Mucosa of descending colon (tissue), 3 donors: ENCODE results near the gene ZNF764. TPM values are rescaled to one million over a fixed set of nuclear protein-coding genes. Genes with fewer than 3 reads are reported as not detected.

Source experiments
- ATAC-seq: fragments of 200-7000 bp; cut with Tn5 transposase; one replicate; pipeline ENCODE4 v1.9.1; 2020; ENCODE audit warnings: mild to moderate bottlenecking, moderate library complexity
- DNase-seq, 3 donors: peaks; one replicate each; pipeline ENCODE4 v3.0.0-alpha.2; 2020
- H3K36me3 ChIP-seq: fragments of 200-600 bp; one replicate; pipeline ENCODE4 v1.8.0; 2021; ENCODE audit warnings: low read depth, mild to moderate bottlenecking
- H3K4me1 ChIP-seq: fragments of 200-600 bp; one replicate; pipeline ENCODE4 v1.8.0; 2021; ENCODE audit warnings: low read depth, mild to moderate bottlenecking
- H3K4me3 ChIP-seq: fragments of 200-600 bp; one replicate; pipeline ENCODE4 v1.8.0; 2021; ENCODE audit warnings: mild to moderate bottlenecking
- H3K9me3 ChIP-seq: fragments of 200-600 bp; one replicate; pipeline ENCODE4 v1.8.0; 2021; ENCODE audit warnings: mild to moderate bottlenecking
- intact Hi-C, 2 donors: fragments of 100-400 bp; cut with DNase I in 1 of 2; cut with micrococcal nuclease in 1 of 2; formaldehyde crosslinking; loops; one replicate each; pipeline versions ENCODE4 v1.11.0 to v1.11.1; 2022; cut with DNase I, micrococcal nuclease
- microRNA-seq: library from miRNA; unstranded; fragments of <30 nt; microRNA quantifications from one replicate; pipeline ENCODE4, GENCODE V29; 2019
- total RNA-seq, 3 donors: library from RNA; stranded (reverse); fragmentation: NEBNext Ultra II Directional in 2 of 3; extraction: Animal tissue kit (Norgen Biotek cat#: 25700) in 2 of 3; gene quantifications; one replicate each; pipeline versions ENCODE4 v1.2.1 to v1.2.4, GENCODE V29; 2021 to 2023
- TF ChIP-seq, protein P1 (sequence below): fragments of 200-600 bp; IDR thresholded peaks from one replicate; pipeline ENCODE4 v1.8.0; 2022; ENCODE audit warnings: antibody characterized with exemption, mild to moderate bottlenecking
- donor health status: DM: no; HTN: no; CAD: no; lungs with moderate emphysema.
- donor health status: DM: no; HTN: no; CAD: no.
- donor health status: DM: no; HTN: yes; CAD: no.

Gene ZNF764
- total RNA-seq, 3 donors from 2014 or later: 11.2 to 20.2 (median 12.7) TPM

DNA sequence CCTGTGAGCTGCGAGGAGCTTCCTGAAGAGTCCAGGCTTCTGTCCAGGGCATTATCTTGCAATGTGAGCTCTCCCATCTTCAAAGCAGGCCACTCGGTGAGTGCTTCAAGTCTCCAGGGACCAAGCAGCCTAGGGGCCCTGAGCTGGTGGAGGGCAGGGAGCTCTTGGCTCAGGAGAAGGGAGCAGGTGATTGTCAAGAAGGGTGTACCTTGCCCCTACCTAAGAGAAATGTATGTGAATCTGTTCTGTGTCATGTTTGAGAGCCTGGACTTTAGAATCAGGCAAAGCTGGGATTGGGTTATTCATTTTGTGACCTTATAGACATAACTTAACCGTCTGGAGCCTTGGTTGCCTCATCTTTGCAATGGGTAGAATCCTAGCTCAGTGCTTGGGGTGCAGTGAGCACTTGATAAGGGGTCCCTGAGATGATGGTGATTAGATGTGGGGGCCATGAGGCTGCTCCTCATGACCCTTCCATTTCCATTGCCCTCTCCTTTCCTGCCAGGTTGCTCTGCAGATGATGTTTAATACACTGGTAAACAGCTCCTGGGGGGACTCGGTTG is 47.7 kb downstream of the ZNF764 start:
- intact Hi-C loops: no loop called here

DNA sequence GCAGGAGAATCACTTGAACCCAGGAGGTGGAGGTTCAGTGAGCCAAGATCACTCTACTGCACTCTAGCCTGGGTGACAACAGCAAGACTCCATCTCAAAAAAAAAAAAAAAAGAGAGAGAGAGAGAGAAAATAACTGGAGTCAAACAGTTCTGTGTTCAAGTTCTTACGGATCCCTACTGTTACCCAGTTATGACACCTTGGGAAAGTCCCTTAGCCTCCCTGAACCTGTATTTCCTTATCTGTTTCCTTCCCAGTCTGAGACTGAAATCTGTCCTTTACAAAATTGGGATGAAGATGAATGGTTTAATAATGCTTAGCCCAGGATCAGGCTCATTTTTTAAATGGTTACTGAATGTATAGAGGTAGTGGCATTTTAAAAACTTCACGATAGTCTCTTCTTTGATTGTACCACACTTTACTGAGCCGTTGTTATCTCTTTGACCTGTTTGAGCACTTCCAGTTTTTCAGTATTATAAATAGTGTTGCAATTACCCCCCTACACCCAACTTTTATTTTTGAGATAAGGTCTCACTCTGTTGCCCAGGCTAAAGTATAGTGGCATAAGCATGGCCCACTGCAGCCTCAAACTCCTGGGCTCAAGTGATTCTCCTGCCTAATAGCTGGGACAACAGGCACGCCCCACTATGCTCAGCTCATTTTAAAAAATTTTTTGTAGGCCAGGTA is 49.0 kb downstream of the ZNF764 start:
- no peak for DNase-seq
- intact Hi-C loops: no loop called here

More for the DNA sequence above, 47.7 kb downstream of the ZNF764 start:
- DNase-seq: no peak
- Histone ChIP-seq H3K36me3 (no peaks in the 10 kb centered on the region), H3K4me3 (no peak overlapping the region), H3K9me3 (no peaks in the 10 kb centered on the region), H3K4me1 (no peaks in the 10 kb centered on the region)
- peak; percentile 69 for ATAC-seq
- TF ChIP-seq, protein P1, sequence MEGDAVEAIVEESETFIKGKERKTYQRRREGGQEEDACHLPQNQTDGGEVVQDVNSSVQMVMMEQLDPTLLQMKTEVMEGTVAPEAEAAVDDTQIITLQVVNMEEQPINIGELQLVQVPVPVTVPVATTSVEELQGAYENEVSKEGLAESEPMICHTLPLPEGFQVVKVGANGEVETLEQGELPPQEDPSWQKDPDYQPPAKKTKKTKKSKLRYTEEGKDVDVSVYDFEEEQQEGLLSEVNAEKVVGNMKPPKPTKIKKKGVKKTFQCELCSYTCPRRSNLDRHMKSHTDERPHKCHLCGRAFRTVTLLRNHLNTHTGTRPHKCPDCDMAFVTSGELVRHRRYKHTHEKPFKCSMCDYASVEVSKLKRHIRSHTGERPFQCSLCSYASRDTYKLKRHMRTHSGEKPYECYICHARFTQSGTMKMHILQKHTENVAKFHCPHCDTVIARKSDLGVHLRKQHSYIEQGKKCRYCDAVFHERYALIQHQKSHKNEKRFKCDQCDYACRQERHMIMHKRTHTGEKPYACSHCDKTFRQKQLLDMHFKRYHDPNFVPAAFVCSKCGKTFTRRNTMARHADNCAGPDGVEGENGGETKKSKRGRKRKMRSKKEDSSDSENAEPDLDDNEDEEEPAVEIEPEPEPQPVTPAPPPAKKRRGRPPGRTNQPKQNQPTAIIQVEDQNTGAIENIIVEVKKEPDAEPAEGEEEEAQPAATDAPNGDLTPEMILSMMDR: no peak

More for the DNA sequence above, 49.0 kb downstream of the ZNF764 start:
- TF ChIP-seq, protein P1: no peak
- no peaks in the 10 kb centered on the region for H3K9me3 ChIP-seq
- no peaks in the 10 kb centered on the region for H3K4me1 ChIP-seq
- no peaks in the 10 kb centered on the region for H3K36me3 ChIP-seq
- no peak overlapping the region for H3K4me3 ChIP-seq
- ATAC-seq: peak; percentile 73

Small RNA genes lying within 50 kb of the gene (microRNA-seq; reads per million reads assigned to microRNA genes)
- gene MIR4518: not detected

Other genes with a start within 250 kb of the ZNF764 start
- gene CD2BP2, start 203.1 kb downstream of the ZNF764 start, total RNA-seq: 10 to 100 TPM; 53.4 to 57.9 (median 53.5) TPM
- gene TBC1D10B, start 187.9 kb downstream of the ZNF764 start, total RNA-seq: 10 to 100 TPM; 46.4 to 48.8 (median 47.5) TPM
- 1 to 10 TPM in 2 of 3 donors, not detected in 1; 1.1 to 1.6 TPM for gene MYL11, start 183.6 kb downstream of the ZNF764 start, total RNA-seq
- gene SEPTIN1, start 175.8 kb downstream of the ZNF764 start, total RNA-seq: 1 to 10 TPM; 5.6 to 6.1 (median 6.0) TPM
- gene ZNF48, start 163.0 kb downstream of the ZNF764 start, total RNA-seq: 10 to 100 TPM in 1 of 3 donors, 1 to 10 TPM in 2; 6.5 to 13.7 (median 6.6) TPM
- gene ZNF771, start 150.8 kb downstream of the ZNF764 start, total RNA-seq: 10 to 100 TPM in 1 of 3 donors, 1 to 10 TPM in 2; 3.8 to 11.6 (median 4.3) TPM
- gene DCTPP1, start 128.3 kb downstream of the ZNF764 start, total RNA-seq: 10 to 100 TPM; 43.7 to 95.8 (median 89.1) TPM
- gene SEPHS2, start 112.5 kb downstream of the ZNF764 start, total RNA-seq: 100 to 1,000 TPM; 107 to 185 (median 142) TPM
- 10 to 100 TPM in 1 of 3 donors, 1 to 10 TPM in 2; 8.1 to 14.8 (median 8.5) TPM for gene ITGAL, start 85.6 kb downstream of the ZNF764 start, total RNA-seq
- gene ZNF768, start 31.8 kb downstream of the ZNF764 start, total RNA-seq: 10 to 100 TPM; 53.9 to 70.1 (median 65.9) TPM
- gene ZNF747, start 23.5 kb downstream of the ZNF764 start, total RNA-seq: 10 to 100 TPM in 2 of 3 donors, 1 to 10 TPM in 1; 9.2 to 13.8 (median 10.5) TPM
- gene ZNF688, start 13.3 kb upstream of the ZNF764 start, total RNA-seq: 10 to 100 TPM; 17.0 to 23.0 (median 20.7) TPM
- 10 to 100 TPM; 14.7 to 28.4 (median 24.8) TPM for gene ZNF785, start 27.3 kb upstream of the ZNF764 start, total RNA-seq
- 10 to 100 TPM in 2 of 3 donors, 1 to 10 TPM in 1; 7.6 to 10.7 (median 10.5) TPM for gene ZNF689, start 52.0 kb upstream of the ZNF764 start, total RNA-seq
- gene PRR14, start 92.6 kb upstream of the ZNF764 start, total RNA-seq: 10 to 100 TPM; 42.1 to 65.6 (median 45.6) TPM
- 10 to 100 TPM; 82.6 to 97.1 (median 85.8) TPM for gene FBRS, start 100.1 kb upstream of the ZNF764 start, total RNA-seq
- 10 to 100 TPM; 64.8 to 88.9 (median 65.4) TPM for gene SRCAP, start 140.8 kb upstream of the ZNF764 start, total RNA-seq
- gene PHKG2, start 190.1 kb upstream of the ZNF764 start, total RNA-seq: 10 to 100 TPM; 32.1 to 37.6 (median 33.0) TPM
- gene CFAP119, start 203.7 kb upstream of the ZNF764 start, total RNA-seq: 1 to 10 TPM; 4.6 to 5.5 (median 5.1) TPM
- gene RNF40, start 203.9 kb upstream of the ZNF764 start, total RNA-seq: 100 to 1,000 TPM in 1 of 3 donors, 10 to 100 TPM in 2; 87.6 to 110 (median 96.3) TPM
- 10 to 100 TPM; 13.4 to 14.9 (median 14.6) TPM for gene ZNF629, start 228.8 kb upstream of the ZNF764 start, total RNA-seq